Esophagus muscularis mucosa (tissue), 4 donors: ENCODE measurements around the gene GPATCH8. TPM values are rescaled to one million over a fixed set of nuclear protein-coding genes. Genes with fewer than 3 reads are reported as not detected.

ENCODE experiments used
- DNase-seq: peaks from one replicate; pipeline ENCODE4 v3.0.0-alpha.2; 2017; ENCODE audit errors: extremely low spot score
- H3K27ac ChIP-seq, 4 donors: fragments of 200-600 bp; sonication (generic); replicated peaks in 1 of 4; 1 replicate in 3 of 4; 2 replicates in 1 of 4; pipeline ENCODE4 v1.5.1; 2016 to 2019; ENCODE audit warnings: mild to moderate bottlenecking in 1 of 4
- H3K27me3 ChIP-seq, 4 donors: fragments of 200-600 bp; sonication (generic); one replicate each; pipeline versions ENCODE4 v1.5.1 to v1.6.0; 2016 to 2019
- H3K36me3 ChIP-seq, 4 donors: fragments of 200-600 bp; sonication (generic); one replicate each; pipeline ENCODE4 v1.5.1; 2016 to 2019
- H3K4me1 ChIP-seq, 4 donors: fragments of 200-600 bp; sonication (generic); one replicate each; pipeline ENCODE4 v1.5.1; 2016 to 2019
- H3K4me3 ChIP-seq, 4 donors: fragments of 200-600 bp; sonication (generic); 1 replicate in 2 of 4; 2 replicates in 2 of 4; pipeline ENCODE4 v1.5.1; 2016 to 2019; ENCODE audit warnings: mild to moderate bottlenecking in 4 of 4, moderate library complexity in 1 of 4
- H3K9me3 ChIP-seq, 4 donors: fragments of 200-600 bp; sonication (generic); 1 replicate in 3 of 4; 2 replicates in 1 of 4; pipeline ENCODE4 v1.5.1; 2016 to 2019
- EP300 ChIP-seq: sonication (generic); formaldehyde crosslinking; IDR thresholded peaks from one replicate; pipeline ENCODE4 v1.6.1; 2017; ENCODE audit warnings: antibody characterized with exemption
- POLR2A ChIP-seq: fragments of 450-650 bp; IDR thresholded peaks from one replicate; pipeline ENCODE4 v1.6.1; 2017; ENCODE audit warnings: antibody characterized with exemption, moderate library complexity, mild to moderate bottlenecking, low read depth
- POLR2AphosphoS5 ChIP-seq, 2 donors: sonication (generic); formaldehyde crosslinking; IDR thresholded peaks; one replicate each; pipeline ENCODE4 v1.6.1; 2017; ENCODE audit warnings: antibody characterized with exemption in 2 of 2
- WGBS: methylation state at CpG from one replicate; pipeline ENCODE4 v1.1.5; 2018; 5-methylcytosine and 5-hydroxymethylcytosine counted together
- intact Hi-C: fragments of 100-400 bp; cut with DNase I; formaldehyde crosslinking; loops from one replicate; pipeline ENCODE4 v1.15.1; 2023
- total RNA-seq, 4 donors: library from RNA; depleted of rRNA; stranded (reverse); fragments of >200 nt; gene quantifications; one replicate each; pipeline versions ENCODE4 v1.1.0 to v1.2.1, GENCODE V29; 2016
- TF ChIP-seq, protein P1 (sequence below), 3 experiments: fragments of 200-600 bp in 2 of 3; fragments of 450-650 bp in 1 of 3; sonication (generic) in 2 of 3; IDR thresholded peaks; one replicate each; pipeline ENCODE4 v1.5.1; 2017 to 2019; ENCODE audit warnings: antibody characterized with exemption in 3 of 3, mild to moderate bottlenecking in 2 of 3, moderate library complexity in 1 of 3

Gene GPATCH8
- 10 to 100 TPM; 21.0 to 51.1 (median 27.9) TPM for total RNA-seq

DNA sequence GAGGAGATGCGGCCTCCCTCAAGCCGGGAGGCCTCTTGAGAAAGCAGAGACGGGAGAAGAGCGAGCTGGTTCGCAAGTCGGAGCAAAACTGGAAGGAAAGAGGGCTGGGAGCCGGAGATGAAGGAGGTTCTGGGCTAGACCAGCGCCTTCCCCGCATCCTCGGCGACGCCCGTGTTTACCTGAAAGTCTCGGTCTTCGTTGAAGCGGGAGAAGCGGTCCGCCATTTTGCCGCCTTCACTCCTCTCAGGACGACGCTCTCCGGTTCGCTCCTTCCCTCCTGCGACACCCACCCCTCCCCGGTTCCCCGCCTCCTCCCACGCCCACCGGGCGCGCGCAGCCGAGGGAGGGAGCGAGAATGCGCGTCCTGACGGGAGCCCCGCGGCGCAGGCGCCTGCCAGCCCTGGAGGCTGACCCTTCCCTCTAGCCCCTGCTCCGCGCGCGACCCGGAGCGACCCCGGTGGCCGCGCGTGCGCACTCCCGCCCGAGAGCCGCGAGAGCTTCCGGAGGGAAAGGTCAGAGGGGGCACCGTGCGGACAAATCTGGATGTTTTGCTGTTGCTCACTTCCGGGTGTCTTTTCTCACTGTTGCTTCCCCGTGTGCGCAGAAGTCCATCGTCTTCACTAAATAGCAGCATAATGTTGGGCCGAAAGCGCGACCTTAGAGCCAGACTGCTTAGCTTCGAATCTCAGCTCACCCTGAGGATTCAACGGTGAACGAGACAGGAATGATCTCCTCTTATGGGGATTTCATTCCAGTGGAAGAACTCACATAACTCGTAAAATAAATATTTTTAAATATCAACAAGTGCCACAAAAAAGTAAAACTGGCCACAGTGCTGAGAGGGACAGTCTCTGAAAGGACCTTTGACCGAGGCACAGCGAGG is at the start of gene GPATCH8:
TSS of gene GPATCH8 (minus strand) at position 260 of the 883 bp plus-strand sequence. CDS start at position 224, 36 bp downstream.
- Histone ChIP-seq H3K27ac (peak within 1 kb of the TSS; percentile 91 to 95 (median 92)), H3K4me1 (peaks cover 27 to 51% (median 48%) of the 10 kb centered on the region in 4 donors), H3K9me3 (no peaks in the 10 kb centered on the region), H3K27me3 (peaks cover 0 to 8% (median 0%) of the 10 kb centered on the region in 4 donors), H3K4me3 (peak within 1 kb of the TSS; percentile 71 to 91 (median 81)), H3K36me3 (no peaks in the 10 kb centered on the region)
- peak; percentile 97 for DNase-seq
- intact Hi-C loops = loop anchor here (10.0 kb wide), 1 partner anchor 89 kb away; no protein-coding TSS in a partner anchor
- TF ChIP-seq POLR2A (no peak), EP300 (no peak), POLR2AphosphoS5 (IDR thresholded peaks at IDR 0.05) (peak; percentile 91 to 93)
- TF ChIP-seq, protein P1, sequence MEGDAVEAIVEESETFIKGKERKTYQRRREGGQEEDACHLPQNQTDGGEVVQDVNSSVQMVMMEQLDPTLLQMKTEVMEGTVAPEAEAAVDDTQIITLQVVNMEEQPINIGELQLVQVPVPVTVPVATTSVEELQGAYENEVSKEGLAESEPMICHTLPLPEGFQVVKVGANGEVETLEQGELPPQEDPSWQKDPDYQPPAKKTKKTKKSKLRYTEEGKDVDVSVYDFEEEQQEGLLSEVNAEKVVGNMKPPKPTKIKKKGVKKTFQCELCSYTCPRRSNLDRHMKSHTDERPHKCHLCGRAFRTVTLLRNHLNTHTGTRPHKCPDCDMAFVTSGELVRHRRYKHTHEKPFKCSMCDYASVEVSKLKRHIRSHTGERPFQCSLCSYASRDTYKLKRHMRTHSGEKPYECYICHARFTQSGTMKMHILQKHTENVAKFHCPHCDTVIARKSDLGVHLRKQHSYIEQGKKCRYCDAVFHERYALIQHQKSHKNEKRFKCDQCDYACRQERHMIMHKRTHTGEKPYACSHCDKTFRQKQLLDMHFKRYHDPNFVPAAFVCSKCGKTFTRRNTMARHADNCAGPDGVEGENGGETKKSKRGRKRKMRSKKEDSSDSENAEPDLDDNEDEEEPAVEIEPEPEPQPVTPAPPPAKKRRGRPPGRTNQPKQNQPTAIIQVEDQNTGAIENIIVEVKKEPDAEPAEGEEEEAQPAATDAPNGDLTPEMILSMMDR (IDR thresholded peaks at IDR 0.05) = no peak
- 5% methylated on average over 36 of the region's 71 CpGs for WGBS

- Histone ChIP-seq H3K27ac (no peak overlapping the region), H3K4me1 (peaks cover 5 to 14% (median 14%) of the 10 kb centered on the region in 4 donors), H3K4me3 (no peak overlapping the region), H3K27me3 (peaks cover 0 to 19% (median 0%) of the 10 kb centered on the region in 4 donors), H3K9me3 (no peaks in the 10 kb centered on the region), H3K36me3 (no peaks in the 10 kb centered on the region)
- 68% methylated on average over 9 of the region's 9 CpGs for WGBS
- intact Hi-C loops = no loop called here
- TF ChIP-seq POLR2AphosphoS5 (IDR thresholded peaks at IDR 0.05) (no peak), POLR2A (no peak), EP300 (no peak)
- TF ChIP-seq, protein P1 (IDR thresholded peaks at IDR 0.05) = no peak
- no peak for DNase-seq
These were observed 49.2 kb upstream of the GPATCH8 start for GRCh38 chr17:44552361-44552760.

DNA sequence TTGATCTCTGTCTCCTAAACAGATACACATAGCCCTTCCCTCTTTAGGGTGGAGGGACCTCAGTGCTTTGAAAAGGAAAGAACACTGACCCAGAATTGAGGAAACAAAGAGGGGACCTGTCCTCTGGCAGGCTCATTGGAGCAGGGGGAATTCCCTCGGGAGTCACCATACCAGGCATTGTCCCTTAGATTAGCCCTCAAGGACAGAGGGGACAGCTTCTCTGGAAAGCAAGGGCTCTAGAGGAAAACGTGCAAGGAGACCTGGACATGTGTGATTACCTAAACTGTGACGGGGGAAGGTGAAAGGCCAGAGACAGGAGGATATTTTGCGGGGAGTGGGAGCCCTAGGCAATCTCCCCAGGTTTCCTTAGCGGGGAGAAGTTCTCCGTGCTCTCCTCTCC is 46.5 kb upstream of the GPATCH8 start:
- Histone ChIP-seq H3K27me3 (peaks cover 0 to 23% (median 0%) of the 10 kb centered on the region in 4 donors), H3K36me3 (no peaks in the 10 kb centered on the region), H3K4me1 (no peaks in the 10 kb centered on the region), H3K9me3 (no peaks in the 10 kb centered on the region), H3K27ac (no peak overlapping the region), H3K4me3 (no peak overlapping the region)
- intact Hi-C loops = no loop called here
- 81% methylated on average over 6 of the region's 6 CpGs for WGBS
- TF ChIP-seq, protein P1 (IDR thresholded peaks at IDR 0.05) = no peak
- TF ChIP-seq POLR2AphosphoS5 (IDR thresholded peaks at IDR 0.05) (no peak), EP300 (no peak)
- DNase-seq = no peak

GRCh38 chr17:44548376-44549230 is 45.4 kb upstream of the GPATCH8 start:
- intact Hi-C loops = no loop called here
- Histone ChIP-seq H3K27me3 (peaks cover 0 to 33% (median 0%) of the 10 kb centered on the region in 4 donors), H3K27ac (no peak overlapping the region), H3K4me3 (no peak overlapping the region), H3K36me3 (no peaks in the 10 kb centered on the region), H3K9me3 (no peaks in the 10 kb centered on the region), H3K4me1 (no peaks in the 10 kb centered on the region)
- DNase-seq = no peak
- TF ChIP-seq EP300 (no peak), POLR2A (no peak), POLR2AphosphoS5 (IDR thresholded peaks at IDR 0.05) (no peak)
- WGBS = 79% methylated on average over 3 of the region's 3 CpGs
